NCI-H2227 (cell line): ENCODE data around the gene NPTXR.

Experiments used
- DNase-seq: peaks from one replicate; lab custom pipeline; 2025; ENCODE audit not compliant: unreplicated experiment; lab: John Stamatoyannopoulos, UW

Gene NPTXR

GRCh38 chr22:38853196-38853651 lies 9.4 kb upstream of the NPTXR start:
- DNase-seq, result no peak

GRCh38 chr22:38852522-38852921 lies 8.7 kb upstream of the NPTXR start:
- no peak for DNase-seq

GRCh38 chr22:38850941-38851849 lies 7.4 kb upstream of the NPTXR start:
- no peak for DNase-seq

GRCh38 chr22:38850399-38850798 lies 6.6 kb upstream of the NPTXR start:
- no peak for DNase-seq

- DNase-seq, result no peak
These were observed 6.0 kb upstream of the NPTXR start for GRCh38 chr22:38849811-38850210.

- no peak for DNase-seq
These were observed 2.6 kb upstream of the NPTXR start for GRCh38 chr22:38846412-38846811.

- DNase-seq, result no peak
These were observed 1.3 kb upstream of the NPTXR start for GRCh38 chr22:38845004-38845740.

GRCh38 chr22:38844315-38845003 lies 631 bp upstream of the NPTXR start:
- DNase-seq, result no peak

- peak; percentile 81 for DNase-seq
These were observed 599 bp downstream of the NPTXR start for GRCh38 chr22:38843201-38843656.

- no peak for DNase-seq
These were observed 1.2 kb downstream of the NPTXR start for GRCh38 chr22:38842512-38843200.

- no peak for DNase-seq
These were observed 2.2 kb downstream of the NPTXR start for GRCh38 chr22:38841635-38842034.

- no peak for DNase-seq
These were observed 2.6 kb downstream of the NPTXR start for GRCh38 chr22:38841211-38841610.

GRCh38 chr22:38840129-38840528 lies 3.7 kb downstream of the NPTXR start:
- no peak for DNase-seq

GRCh38 chr22:38839686-38840085 lies 4.1 kb downstream of the NPTXR start:
- DNase-seq, result no peak

- no peak for DNase-seq
These were observed 6.4 kb downstream of the NPTXR start for GRCh38 chr22:38837414-38837928.

- DNase-seq, result no peak
These were observed 7.9 kb downstream of the NPTXR start for GRCh38 chr22:38835888-38836301.

GRCh38 chr22:38834991-38835390 lies 8.8 kb downstream of the NPTXR start:
- no peak for DNase-seq

GRCh38 chr22:38834215-38834953 lies 9.4 kb downstream of the NPTXR start:
- DNase-seq, result no peak

- no peak for DNase-seq
These were observed 10.8 kb downstream of the NPTXR start for GRCh38 chr22:38833061-38833460.
